ENCODE data around the gene SPEF2.
"Not testable (repeated sequence)": the region's sequence is repeated elsewhere in the genome, so short reads cannot be mapped to it uniquely, and the experiment has no call there.

Gene SPEF2

GRCh38 chr5:35854248-35854647 is 236.6 kb downstream of the SPEF2 start:
- H3K4me3 ChIP-seq (replicated peaks; ENCODE audit: low read depth, low read length), result no peak overlapping the region
- TF ChIP-seq CTCF (IDR thresholded peaks at IDR 0.05; ENCODE audit: low read length, missing control alignments), result no peak
- DNase-seq (ENCODE audit: low read depth), result no peak

- DNase-seq (ENCODE audit: low read depth), result no peak
- no peak for TF ChIP-seq CTCF (IDR thresholded peaks at IDR 0.05; ENCODE audit: low read length, missing control alignments)
- H3K4me3 ChIP-seq (replicated peaks; ENCODE audit: low read depth, low read length), result no peak overlapping the region
Measured at GRCh38 chr5:35855187-35855586, 237.5 kb downstream of the SPEF2 start.

GRCh38 chr5:35856186-35856764 is 238.6 kb downstream of the SPEF2 start:
- DNase-seq (ENCODE audit: low read depth); H3K4me3 ChIP-seq (replicated peaks; ENCODE audit: low read depth, low read length): not testable (repeated sequence)

- H3K4me3 ChIP-seq (replicated peaks; ENCODE audit: low read depth, low read length), result no peak within 1 kb of the TSS
- TF ChIP-seq CTCF (IDR thresholded peaks at IDR 0.05; ENCODE audit: low read length, missing control alignments), result no peak
- DNase-seq (ENCODE audit: low read depth), result peak; percentile 36
Measured at GRCh38 chr5:35856765-35857351, 239.2 kb downstream of the SPEF2 start, which contains the start of gene IL7R. TSS of gene IL7R (plus strand) at chr5:35856891. CDS start at chr5:35856978, 87 bp downstream.

GRCh38 chr5:35857606-35858205 is 240.0 kb downstream of the SPEF2 start:
- DNase-seq (ENCODE audit: low read depth), result peak; percentile 55
- no peak overlapping the region for H3K4me3 ChIP-seq (replicated peaks; ENCODE audit: low read depth, low read length)
- TF ChIP-seq CTCF (IDR thresholded peaks at IDR 0.05; ENCODE audit: low read length, missing control alignments), result no peak

- peak; percentile 19 for DNase-seq (ENCODE audit: low read depth)
- TF ChIP-seq CTCF (IDR thresholded peaks at IDR 0.05; ENCODE audit: low read length, missing control alignments), result no peak
- no peak overlapping the region for H3K4me3 ChIP-seq (replicated peaks; ENCODE audit: low read depth, low read length)
Measured at GRCh38 chr5:35859101-35859661, 241.5 kb downstream of the SPEF2 start.

- DNase-seq (ENCODE audit: low read depth), result no peak
- TF ChIP-seq CTCF (IDR thresholded peaks at IDR 0.05; ENCODE audit: low read length, missing control alignments), result no peak
- H3K4me3 ChIP-seq (replicated peaks; ENCODE audit: low read depth, low read length), result no peak overlapping the region
Measured at GRCh38 chr5:35860686-35861085, 243.0 kb downstream of the SPEF2 start.
